HEK293 (cell line): ENCODE results near the gene ARL14EP.

Source experiments
- HOXD13 ChIP-seq: sonication (generic); formaldehyde crosslinking; IDR thresholded peaks from 2 replicates; pipeline ENCODE4 v1.8.0; 2022; ENCODE audit warnings: missing genetic modification reagents, borderline replicate concordance
- KLF8 ChIP-seq: fragments of 450-650 bp; formaldehyde crosslinking; IDR thresholded peaks from 2 replicates; pipeline ENCODE4 v1.5.1; 2016; ENCODE audit warnings: missing biosample characterization, missing genetic modification characterization
- OSR2 ChIP-seq: fragments of 450-650 bp; formaldehyde crosslinking; IDR thresholded peaks from 2 replicates; pipeline ENCODE4 v1.5.1; 2016; ENCODE audit warnings: missing biosample characterization, missing genetic modification characterization
- RBAK ChIP-seq: fragments of 450-650 bp; formaldehyde crosslinking; IDR thresholded peaks from 2 replicates; pipeline ENCODE4 v1.5.1; 2016; ENCODE audit warnings: missing biosample characterization, missing genetic modification characterization
- ZNF112 ChIP-seq: fragments of 450-650 bp; formaldehyde crosslinking; IDR thresholded peaks from 2 replicates; pipeline ENCODE4 v1.5.0; 2017; ENCODE audit warnings: missing biosample characterization, missing genetic modification characterization
- ZNF138 ChIP-seq: fragments of 450-650 bp; formaldehyde crosslinking; IDR thresholded peaks from 2 replicates; pipeline ENCODE4 v1.5.1; 2016; ENCODE audit warnings: missing biosample characterization, missing genetic modification characterization, borderline replicate concordance
- ZNF155 ChIP-seq: fragments of 450-650 bp; formaldehyde crosslinking; IDR thresholded peaks from 2 replicates; pipeline ENCODE4 v1.5.1; 2016; ENCODE audit warnings: missing biosample characterization, missing genetic modification characterization
- ZNF174 ChIP-seq: fragments of 450-650 bp; formaldehyde crosslinking; IDR thresholded peaks from 2 replicates; pipeline ENCODE4 v1.5.0; 2017; ENCODE audit warnings: missing biosample characterization, mild to moderate bottlenecking, missing genetic modification characterization
- ZNF239 ChIP-seq: fragments of 450-650 bp; formaldehyde crosslinking; IDR thresholded peaks from 2 replicates; pipeline ENCODE4 v1.5.1; 2016; ENCODE audit warnings: missing biosample characterization, missing genetic modification characterization
- ZNF248 ChIP-seq: fragments of 450-650 bp; formaldehyde crosslinking; IDR thresholded peaks from 2 replicates; pipeline ENCODE4 v1.5.1; 2017; ENCODE audit warnings: missing biosample characterization, missing genetic modification characterization
- ZNF274 ChIP-seq, 2 experiments: fragments of 200-500 bp in 1 of 2; fragments of 450-650 bp in 1 of 2; sonication (Bioruptor generic) in 1 of 2; formaldehyde crosslinking in 1 of 2; IDR thresholded peaks; 2 replicates each; pipeline versions ENCODE4 v1.5.1 to v1.6.1; 2014 to 2016; ENCODE audit warnings: borderline replicate concordance in 1 of 2, inconsistent platforms in 1 of 2, low read length in 1 of 2, missing biosample characterization in 1 of 2, missing genetic modification characterization in 1 of 2
- ZNF341 ChIP-seq: fragments of 450-650 bp; formaldehyde crosslinking; IDR thresholded peaks from 2 replicates; pipeline ENCODE4; 2016; ENCODE audit warnings: low read depth, missing biosample characterization, missing genetic modification characterization
- ZNF366 ChIP-seq: fragments of 450-650 bp; formaldehyde crosslinking; conservative IDR thresholded peaks from 2 replicates; pipeline ENCODE4 v1.5.1; 2016; ENCODE audit warnings: missing biosample characterization, missing genetic modification characterization
- ZNF391 ChIP-seq: fragments of 450-650 bp; formaldehyde crosslinking; IDR thresholded peaks from 2 replicates; pipeline ENCODE4 v1.5.1; 2016; ENCODE audit warnings: low read depth, missing biosample characterization, missing genetic modification characterization, borderline replicate concordance
- ZNF404 ChIP-seq: fragments of 450-650 bp; formaldehyde crosslinking; IDR thresholded peaks from 2 replicates; pipeline ENCODE4 v1.5.1; 2017; ENCODE audit warnings: missing biosample characterization, missing genetic modification characterization
- ZNF423 ChIP-seq: fragments of 450-650 bp; formaldehyde crosslinking; IDR thresholded peaks from 2 replicates; pipeline ENCODE4 v1.5.1; 2016; ENCODE audit warnings: missing biosample characterization, missing genetic modification characterization
- ZNF558 ChIP-seq: fragments of 450-650 bp; formaldehyde crosslinking; IDR thresholded peaks from 2 replicates; pipeline ENCODE4 v1.5.1; 2016; ENCODE audit warnings: missing biosample characterization, missing genetic modification characterization
- ZNF610 ChIP-seq: fragments of 450-650 bp; formaldehyde crosslinking; IDR thresholded peaks from 2 replicates; pipeline ENCODE4 v1.5.1; 2016; ENCODE audit warnings: missing biosample characterization, missing genetic modification characterization, borderline replicate concordance
- ZNF624 ChIP-seq: fragments of 450-650 bp; formaldehyde crosslinking; IDR thresholded peaks from 2 replicates; pipeline ENCODE4 v1.5.1; 2017; ENCODE audit warnings: missing biosample characterization, missing genetic modification characterization
- ZNF670 ChIP-seq: fragments of 450-650 bp; formaldehyde crosslinking; IDR thresholded peaks from 2 replicates; pipeline ENCODE4 v1.5.1; 2016; ENCODE audit warnings: missing biosample characterization, missing genetic modification characterization, low read depth
- ZNF701 ChIP-seq: fragments of 450-650 bp; formaldehyde crosslinking; IDR thresholded peaks from 2 replicates; pipeline ENCODE4 v1.5.1; 2016; ENCODE audit warnings: missing biosample characterization, missing genetic modification characterization
- ZNF777 ChIP-seq: fragments of 450-650 bp; formaldehyde crosslinking; IDR thresholded peaks from 2 replicates; pipeline ENCODE4 v1.5.1; 2017; ENCODE audit warnings: missing biosample characterization, missing genetic modification characterization, borderline replicate concordance
- ZNF792 ChIP-seq: fragments of 450-650 bp; formaldehyde crosslinking; IDR thresholded peaks from 2 replicates; pipeline ENCODE4 v1.5.1; 2016; ENCODE audit warnings: missing biosample characterization, missing genetic modification characterization
- ZNF843 ChIP-seq: fragments of 450-650 bp; formaldehyde crosslinking; IDR thresholded peaks from 2 replicates; pipeline ENCODE4 v1.5.1; 2016; ENCODE audit warnings: missing biosample characterization, missing genetic modification characterization
- TF ChIP-seq, protein P1 (sequence below): fragments of 450-650 bp; formaldehyde crosslinking; IDR thresholded peaks from 2 replicates; pipeline ENCODE4 v1.5.1; 2016; ENCODE audit warnings: missing biosample characterization, missing genetic modification characterization
- TF ChIP-seq, protein P2 (sequence below): fragments of 450-650 bp; formaldehyde crosslinking; IDR thresholded peaks from 2 replicates; pipeline ENCODE4; 2016; ENCODE audit warnings: missing biosample characterization, missing genetic modification characterization
- TF ChIP-seq, protein P3 (sequence below): fragments of 450-650 bp; formaldehyde crosslinking; IDR thresholded peaks from 2 replicates; pipeline ENCODE4 v1.5.1; 2016; ENCODE audit warnings: missing biosample characterization, missing genetic modification characterization
- TF ChIP-seq, protein P4 (sequence below): fragments of 450-650 bp; formaldehyde crosslinking; IDR thresholded peaks from 2 replicates; pipeline ENCODE4 v1.5.1; 2016; ENCODE audit warnings: missing biosample characterization, missing genetic modification characterization, borderline replicate concordance

ARL14EP gene

DNA sequence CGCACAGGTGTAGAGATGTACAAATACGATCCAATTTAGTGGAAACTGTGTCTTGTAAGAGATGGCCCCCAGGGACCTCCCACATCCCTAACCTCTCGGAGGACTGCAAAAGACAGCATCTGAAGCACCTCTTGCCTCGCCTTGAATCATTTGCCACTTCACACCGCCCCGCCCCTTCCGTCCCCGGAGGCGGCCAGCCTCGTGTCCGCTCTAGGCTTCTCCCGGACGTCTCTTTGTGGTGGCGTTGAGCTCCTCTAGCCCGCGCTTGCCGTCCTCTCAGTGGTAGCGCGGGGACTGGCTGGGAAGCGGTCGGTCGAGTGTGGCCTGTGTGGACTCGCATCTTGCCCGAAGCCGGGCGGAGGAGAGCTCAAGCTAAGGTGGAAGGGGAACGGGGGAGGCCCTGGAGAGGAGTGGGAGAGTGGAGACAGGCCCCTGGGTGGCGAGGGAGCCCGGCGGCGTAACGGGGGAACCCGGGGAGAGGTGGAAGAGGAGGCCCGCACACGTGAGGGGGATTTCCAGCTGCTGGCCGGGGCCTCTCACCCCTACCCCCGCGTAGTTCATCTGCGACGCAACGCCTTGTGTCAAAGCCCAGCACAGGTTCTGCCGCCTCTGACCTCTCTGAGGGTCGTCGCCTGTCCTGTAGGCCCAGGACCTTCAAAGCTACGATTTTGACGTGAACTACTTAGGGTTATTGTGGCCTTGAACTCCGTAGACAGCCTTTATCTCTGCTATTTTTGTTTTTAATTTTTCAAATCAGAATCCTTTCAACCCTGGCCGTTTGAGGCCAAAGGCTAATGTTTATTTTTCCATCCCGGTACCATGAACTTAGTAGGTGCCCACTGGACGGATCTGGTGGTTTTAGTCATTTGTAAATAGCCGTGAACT is at the start of gene ARL14EP (continued):
- TF ChIP-seq ZNF558 (tag by site-specific recombination) (peak; percentile 42; the same call in 1 of the 2 replicates), ZNF624 (tag by site-specific recombination) (no peak), ZNF610 (tag by site-specific recombination) (0 out of 2 replicates have a peak, but pooled peaks have one; percentile 53), OSR2 (tag by site-specific recombination) (no peak), ZNF777 (no peak), RBAK (tag by site-specific recombination) (no peak), ZNF792 (no peak), ZNF239 (tag by site-specific recombination) (no peak; the same call in 1 of the 2 replicates), ZNF843 (peak; percentile 68; the same call in 1 of the 2 replicates), ZNF423 (tag by site-specific recombination) (0 out of 2 replicates have a peak, but pooled peaks have one; percentile 8), ZNF670 (no peak), ZNF274 (IDR thresholded peaks at IDR 0.05; ENCODE audit: low read length) (no peak), ZNF274 (tag by site-specific recombination; IDR thresholded peaks at IDR 0.05; ENCODE audit: borderline replicate concordance) (no peak), ZNF366 (tag by site-specific recombination) (peak; percentile 65; the same call in 1 of the 2 replicates), ZNF701 (tag by site-specific recombination) (no peak), ZNF404 (tag by site-specific recombination) (no peak), ZNF248 (tag by site-specific recombination) (no peak), HOXD13 (peak; percentile 18; the same call in 1 of the 2 replicates), ZNF341 (tag by site-specific recombination) (no peak), ZNF174 (tag by site-specific recombination) (no peak), KLF8 (peak; percentile 72), ZNF391 (tag by site-specific recombination) (no peak), ZNF155 (no peak), ZNF112 (no peak), ZNF138 (tag by site-specific recombination) (no peak)
- TF ChIP-seq, protein P1, sequence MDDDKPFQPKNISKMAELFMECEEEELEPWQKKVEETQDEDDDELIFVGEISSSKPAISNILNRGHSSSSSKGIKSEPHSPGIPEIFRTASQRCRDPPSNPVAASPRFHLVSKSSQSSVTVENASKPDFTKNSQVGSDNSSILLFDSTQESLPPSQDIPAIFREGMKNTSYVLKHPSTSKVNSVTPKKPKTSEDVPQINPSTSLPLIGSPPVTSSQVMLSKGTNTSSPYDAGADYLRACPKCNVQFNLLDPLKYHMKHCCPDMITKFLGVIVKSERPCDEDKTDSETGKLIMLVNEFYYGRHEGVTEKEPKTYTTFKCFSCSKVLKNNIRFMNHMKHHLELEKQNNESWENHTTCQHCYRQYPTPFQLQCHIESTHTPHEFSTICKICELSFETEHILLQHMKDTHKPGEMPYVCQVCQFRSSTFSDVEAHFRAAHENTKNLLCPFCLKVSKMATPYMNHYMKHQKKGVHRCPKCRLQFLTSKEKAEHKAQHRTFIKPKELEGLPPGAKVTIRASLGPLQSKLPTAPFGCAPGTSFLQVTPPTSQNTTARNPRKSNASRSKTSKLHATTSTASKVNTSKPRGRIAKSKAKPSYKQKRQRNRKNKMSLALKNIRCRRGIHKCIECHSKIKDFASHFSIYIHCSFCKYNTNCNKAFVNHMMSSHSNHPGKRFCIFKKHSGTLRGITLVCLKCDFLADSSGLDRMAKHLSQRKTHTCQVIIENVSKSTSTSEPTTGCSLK (tag by site-specific recombination): no peak
- TF ChIP-seq, protein P2, sequence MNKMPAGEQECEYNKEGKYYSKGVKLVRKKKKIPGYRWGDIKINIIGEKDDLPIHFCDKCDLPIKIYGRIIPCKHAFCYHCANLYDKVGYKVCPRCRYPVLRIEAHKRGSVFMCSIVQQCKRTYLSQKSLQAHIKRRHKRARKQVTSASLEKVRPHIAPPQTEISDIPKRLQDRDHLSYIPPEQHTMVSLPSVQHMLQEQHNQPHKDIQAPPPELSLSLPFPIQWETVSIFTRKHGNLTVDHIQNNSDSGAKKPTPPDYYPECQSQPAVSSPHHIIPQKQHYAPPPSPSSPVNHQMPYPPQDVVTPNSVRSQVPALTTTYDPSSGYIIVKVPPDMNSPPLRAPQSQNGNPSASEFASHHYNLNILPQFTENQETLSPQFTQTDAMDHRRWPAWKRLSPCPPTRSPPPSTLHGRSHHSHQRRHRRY (tag by site-specific recombination): no peak
- TF ChIP-seq, protein P3, sequence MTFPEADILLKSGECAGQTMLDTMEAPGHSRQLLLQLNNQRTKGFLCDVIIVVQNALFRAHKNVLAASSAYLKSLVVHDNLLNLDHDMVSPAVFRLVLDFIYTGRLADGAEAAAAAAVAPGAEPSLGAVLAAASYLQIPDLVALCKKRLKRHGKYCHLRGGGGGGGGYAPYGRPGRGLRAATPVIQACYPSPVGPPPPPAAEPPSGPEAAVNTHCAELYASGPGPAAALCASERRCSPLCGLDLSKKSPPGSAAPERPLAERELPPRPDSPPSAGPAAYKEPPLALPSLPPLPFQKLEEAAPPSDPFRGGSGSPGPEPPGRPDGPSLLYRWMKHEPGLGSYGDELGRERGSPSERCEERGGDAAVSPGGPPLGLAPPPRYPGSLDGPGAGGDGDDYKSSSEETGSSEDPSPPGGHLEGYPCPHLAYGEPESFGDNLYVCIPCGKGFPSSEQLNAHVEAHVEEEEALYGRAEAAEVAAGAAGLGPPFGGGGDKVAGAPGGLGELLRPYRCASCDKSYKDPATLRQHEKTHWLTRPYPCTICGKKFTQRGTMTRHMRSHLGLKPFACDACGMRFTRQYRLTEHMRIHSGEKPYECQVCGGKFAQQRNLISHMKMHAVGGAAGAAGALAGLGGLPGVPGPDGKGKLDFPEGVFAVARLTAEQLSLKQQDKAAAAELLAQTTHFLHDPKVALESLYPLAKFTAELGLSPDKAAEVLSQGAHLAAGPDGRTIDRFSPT (tag by site-specific recombination): no peak
- TF ChIP-seq, protein P4, sequence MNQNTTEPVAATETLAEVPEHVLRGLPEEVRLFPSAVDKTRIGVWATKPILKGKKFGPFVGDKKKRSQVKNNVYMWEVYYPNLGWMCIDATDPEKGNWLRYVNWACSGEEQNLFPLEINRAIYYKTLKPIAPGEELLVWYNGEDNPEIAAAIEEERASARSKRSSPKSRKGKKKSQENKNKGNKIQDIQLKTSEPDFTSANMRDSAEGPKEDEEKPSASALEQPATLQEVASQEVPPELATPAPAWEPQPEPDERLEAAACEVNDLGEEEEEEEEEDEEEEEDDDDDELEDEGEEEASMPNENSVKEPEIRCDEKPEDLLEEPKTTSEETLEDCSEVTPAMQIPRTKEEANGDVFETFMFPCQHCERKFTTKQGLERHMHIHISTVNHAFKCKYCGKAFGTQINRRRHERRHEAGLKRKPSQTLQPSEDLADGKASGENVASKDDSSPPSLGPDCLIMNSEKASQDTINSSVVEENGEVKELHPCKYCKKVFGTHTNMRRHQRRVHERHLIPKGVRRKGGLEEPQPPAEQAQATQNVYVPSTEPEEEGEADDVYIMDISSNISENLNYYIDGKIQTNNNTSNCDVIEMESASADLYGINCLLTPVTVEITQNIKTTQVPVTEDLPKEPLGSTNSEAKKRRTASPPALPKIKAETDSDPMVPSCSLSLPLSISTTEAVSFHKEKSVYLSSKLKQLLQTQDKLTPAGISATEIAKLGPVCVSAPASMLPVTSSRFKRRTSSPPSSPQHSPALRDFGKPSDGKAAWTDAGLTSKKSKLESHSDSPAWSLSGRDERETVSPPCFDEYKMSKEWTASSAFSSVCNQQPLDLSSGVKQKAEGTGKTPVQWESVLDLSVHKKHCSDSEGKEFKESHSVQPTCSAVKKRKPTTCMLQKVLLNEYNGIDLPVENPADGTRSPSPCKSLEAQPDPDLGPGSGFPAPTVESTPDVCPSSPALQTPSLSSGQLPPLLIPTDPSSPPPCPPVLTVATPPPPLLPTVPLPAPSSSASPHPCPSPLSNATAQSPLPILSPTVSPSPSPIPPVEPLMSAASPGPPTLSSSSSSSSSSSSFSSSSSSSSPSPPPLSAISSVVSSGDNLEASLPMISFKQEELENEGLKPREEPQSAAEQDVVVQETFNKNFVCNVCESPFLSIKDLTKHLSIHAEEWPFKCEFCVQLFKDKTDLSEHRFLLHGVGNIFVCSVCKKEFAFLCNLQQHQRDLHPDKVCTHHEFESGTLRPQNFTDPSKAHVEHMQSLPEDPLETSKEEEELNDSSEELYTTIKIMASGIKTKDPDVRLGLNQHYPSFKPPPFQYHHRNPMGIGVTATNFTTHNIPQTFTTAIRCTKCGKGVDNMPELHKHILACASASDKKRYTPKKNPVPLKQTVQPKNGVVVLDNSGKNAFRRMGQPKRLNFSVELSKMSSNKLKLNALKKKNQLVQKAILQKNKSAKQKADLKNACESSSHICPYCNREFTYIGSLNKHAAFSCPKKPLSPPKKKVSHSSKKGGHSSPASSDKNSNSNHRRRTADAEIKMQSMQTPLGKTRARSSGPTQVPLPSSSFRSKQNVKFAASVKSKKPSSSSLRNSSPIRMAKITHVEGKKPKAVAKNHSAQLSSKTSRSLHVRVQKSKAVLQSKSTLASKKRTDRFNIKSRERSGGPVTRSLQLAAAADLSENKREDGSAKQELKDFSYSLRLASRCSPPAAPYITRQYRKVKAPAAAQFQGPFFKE (tag by site-specific recombination): no peak
